Activated CD8-positive, alpha-beta memory T cell treated with anti-CD3 and anti-CD28 coated beads for 48 hours (primary cell): ENCODE results near the gene MEIKIN.

ENCODE experiments used
- DNase-seq, 3 experiments: peaks; one replicate each; pipeline ENCODE4 v3.0.0-alpha.2; 2020; ENCODE audit warnings: low read depth in 2 of 3, low spot score in 2 of 3

MEIKIN gene

GRCh38 chr5:131774652-131775367 is 170.7 kb downstream of the MEIKIN start:
- DNase-seq = no peak

- no peak for DNase-seq
Observed at GRCh38 chr5:131773805-131774204, 171.7 kb downstream of the MEIKIN start.

GRCh38 chr5:131771692-131772091 is 173.8 kb downstream of the MEIKIN start:
- no peak for DNase-seq

GRCh38 chr5:131769961-131770360 is 175.5 kb downstream of the MEIKIN start:
- no peak for DNase-seq

GRCh38 chr5:131769336-131769735 is 176.1 kb downstream of the MEIKIN start:
- DNase-seq = no peak

GRCh38 chr5:131767891-131768290 is 177.6 kb downstream of the MEIKIN start:
- DNase-seq = no peak

GRCh38 chr5:131766689-131767088 is 178.8 kb downstream of the MEIKIN start:
- DNase-seq = no peak

GRCh38 chr5:131765261-131765660 is 180.2 kb downstream of the MEIKIN start:
- no peak for DNase-seq

- DNase-seq = no peak
Observed at GRCh38 chr5:131763968-131764367, 181.5 kb downstream of the MEIKIN start.

GRCh38 chr5:131760793-131761192 is 184.7 kb downstream of the MEIKIN start:
- DNase-seq = no peak

GRCh38 chr5:131759704-131760103 is 185.8 kb downstream of the MEIKIN start:
- DNase-seq = no peak

GRCh38 chr5:131758520-131758900 is 187.0 kb downstream of the MEIKIN start:
- DNase-seq = no peak

- DNase-seq = no peak
Observed at GRCh38 chr5:131757830-131758519, 187.5 kb downstream of the MEIKIN start.
